ENCODE measurements around the gene WDR89. TPM values are rescaled to one million over a fixed set of nuclear protein-coding genes. Genes with fewer than 3 reads are reported as not detected.
A peak's percentile ranks its signal among the peaks of the same experiment; 100 is the strongest.
"Not testable (repeated sequence)": the region's sequence is repeated elsewhere in the genome, so short reads cannot be mapped to it uniquely, and the experiment has no call there.

WDR89 gene
- total RNA-seq, 5 donors from 2014 or later (not counting 1 experiment from before 2014, with no cell fraction given), result 12.1 to 31.3 (median 25.7) TPM

- ChIA-PET CTCF (no interaction called here), POLR2A (interaction anchor here in 1 of 2 donors (0.6 kb wide), 1 partner anchor 182 kb away, joined by 3 read pairs; no protein-coding TSS in a partner anchor)
- no peak overlapping the region for H3K4me3 ChIP-seq (ENCODE audit: control insufficient read depth in 1 of 2, extremely low read depth in 1 of 2, low read length in 1 of 2)
- ATAC-seq (replicated peaks in 1 of 4) (no peak), DNase-seq (no peak)
- Mint-ChIP-seq H3K4me1 (peaks cover 40 to 46% (median 42%) of the 10 kb centered on the region in 3 donors), H3K4me3 (no peak overlapping the region), H3K9me3 (no peaks in the 10 kb centered on the region), H3K27me3 (no peaks in the 10 kb centered on the region), H3K27ac (peak overlapping the region in 1 of 2 donors; percentile 77), H3K36me3 (peaks cover 14% of the 10 kb centered on the region)
- WGBS (ENCODE audit: insufficient coverage), result no CpG with 5 or more reads among the region's 2 CpGs
- H3K9me3 ChIP-seq, result no peaks in the 10 kb centered on the region
- H3K27me3 ChIP-seq (replicated peaks in 1 of 2; ENCODE audit: control insufficient read depth in 2 of 2, extremely low read depth in 1 of 2, insufficient read depth in 2 of 2, low read length in 1 of 2), result no peaks in the 10 kb centered on the region
- H3K4me1 ChIP-seq (ENCODE audit: control insufficient read depth in 1 of 2, extremely low read depth in 1 of 2, insufficient read depth in 2 of 2, low read length in 2 of 2), result peaks cover 15 to 36% of the 10 kb centered on the region in 2 experiments
- H3K36me3 ChIP-seq (ENCODE audit: control insufficient read depth in 2 of 2, extremely low read depth in 1 of 2, insufficient read depth in 1 of 2, low read length in 1 of 2), result no peaks in the 10 kb centered on the region
- no peak overlapping the region for H3K27ac ChIP-seq (ENCODE audit: low read length)
Measured at GRCh38 chr14:63644741-63645140, 3.1 kb upstream of the WDR89 start.

DNA sequence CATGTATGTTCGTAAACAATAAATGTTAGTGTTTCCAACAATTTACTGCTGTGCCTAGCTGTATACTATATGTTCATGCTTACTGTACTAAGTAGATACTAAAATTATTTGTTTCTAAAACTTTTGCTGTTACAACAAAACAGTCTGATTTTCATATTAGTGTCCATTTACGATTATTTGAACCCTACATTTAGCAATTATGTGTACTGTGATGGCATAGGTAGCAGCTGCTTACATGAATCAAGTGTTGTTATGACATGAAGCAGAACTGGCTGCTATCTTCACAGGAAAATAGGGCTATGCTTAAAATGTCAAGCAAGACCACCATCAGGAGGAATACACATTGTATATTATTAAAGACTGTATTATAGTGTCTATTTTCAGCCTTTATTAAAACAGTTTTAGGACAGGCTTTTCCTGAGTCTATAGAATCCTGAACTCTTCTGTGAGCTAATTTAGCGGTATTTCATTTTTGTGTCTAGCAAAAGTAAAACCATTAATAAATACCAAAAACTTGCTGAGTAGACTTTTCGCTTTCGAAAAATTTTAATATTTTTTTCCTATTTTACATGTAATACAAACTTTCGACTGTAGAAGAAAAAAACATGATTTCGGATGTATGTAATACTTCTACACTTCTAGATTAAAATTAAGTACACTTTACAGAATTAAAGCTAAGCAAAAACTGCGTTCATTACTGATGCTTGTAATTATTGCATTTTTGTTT, 1.1 kb upstream of the WDR89 start:
- no peak for ATAC-seq (replicated peaks in 1 of 4)
- H3K4me3 ChIP-seq (ENCODE audit: control insufficient read depth in 1 of 2, extremely low read depth in 1 of 2, low read length in 1 of 2), result peak overlapping the region; percentile 58 to 69
- Mint-ChIP-seq H3K36me3 (peaks cover 14% of the 10 kb centered on the region), H3K4me1 (peaks cover 48 to 50% (median 48%) of the 10 kb centered on the region in 3 donors), H3K27me3 (no peaks in the 10 kb centered on the region), H3K9me3 (no peaks in the 10 kb centered on the region), H3K4me3 (peak overlapping the region; percentile 81 to 91 (median 90)), H3K27ac (peak overlapping the region; percentile 92 to 93)
- no peaks in the 10 kb centered on the region for H3K36me3 ChIP-seq (ENCODE audit: control insufficient read depth in 2 of 2, extremely low read depth in 1 of 2, insufficient read depth in 1 of 2, low read length in 1 of 2)
- POLR2A ChIA-PET, result interaction anchor here (0.5 to 2.5 kb wide), 13 partner anchors 7 to 661 kb away, joined by 3 to 41 read pairs (median 4); partner anchors contain the start of genes PPP2R5E (in 1 of the 2) and SGPP1 (in 1 of the 2)
- DNase-seq, result no peak
- H3K27ac ChIP-seq (ENCODE audit: low read length), result peak overlapping the region; percentile 94
- WGBS (ENCODE audit: insufficient coverage), result no CpG with 5 or more reads among the region's 8 CpGs
- no peaks in the 10 kb centered on the region for H3K9me3 ChIP-seq
- CTCF ChIA-PET, result interaction anchor here (0.6 to 2.8 kb wide), 10 partner anchors 8 to 251 kb away, joined by 3 to 43 read pairs (median 6); partner anchors contain the start of gene SGPP1 (in 1 of the 2)
- H3K27me3 ChIP-seq (replicated peaks in 1 of 2; ENCODE audit: control insufficient read depth in 2 of 2, extremely low read depth in 1 of 2, insufficient read depth in 2 of 2, low read length in 1 of 2), result no peaks in the 10 kb centered on the region
- peaks cover 16 to 25% of the 10 kb centered on the region in 2 experiments for H3K4me1 ChIP-seq (ENCODE audit: control insufficient read depth in 1 of 2, extremely low read depth in 1 of 2, insufficient read depth in 2 of 2, low read length in 2 of 2)

- DNase-seq (peak; percentile 60 to 96 (median 82)), ATAC-seq (replicated peaks in 1 of 4) (peak; percentile 72 to 76 (median 74))
- Mint-ChIP-seq H3K36me3 (peaks cover 18% of the 10 kb centered on the region), H3K9me3 (no peaks in the 10 kb centered on the region), H3K27me3 (no peaks in the 10 kb centered on the region), H3K4me3 (peak overlapping the region; percentile 81 to 91 (median 90)), H3K27ac (peak overlapping the region; percentile 92 to 93), H3K4me1 (peaks cover 43 to 51% (median 51%) of the 10 kb centered on the region in 3 donors)
- H3K36me3 ChIP-seq (ENCODE audit: control insufficient read depth in 2 of 2, extremely low read depth in 1 of 2, insufficient read depth in 1 of 2, low read length in 1 of 2), result peaks cover 0 to 2% of the 10 kb centered on the region in 2 donors
- H3K27me3 ChIP-seq (replicated peaks in 1 of 2; ENCODE audit: control insufficient read depth in 2 of 2, extremely low read depth in 1 of 2, insufficient read depth in 2 of 2, low read length in 1 of 2), result no peaks in the 10 kb centered on the region
- peak overlapping the region; percentile 58 to 69 for H3K4me3 ChIP-seq (ENCODE audit: control insufficient read depth in 1 of 2, extremely low read depth in 1 of 2, low read length in 1 of 2)
- H3K4me1 ChIP-seq (ENCODE audit: control insufficient read depth in 1 of 2, extremely low read depth in 1 of 2, insufficient read depth in 2 of 2, low read length in 2 of 2), result peaks cover 16 to 26% of the 10 kb centered on the region in 2 experiments
- ChIA-PET POLR2A (interaction anchor here (0.5 to 2.5 kb wide), 13 partner anchors 8 to 861 kb away, joined by 3 to 41 read pairs (median 3); partner anchors contain the start of genes PPP2R5E (in 1 of the 2) and SGPP1 (in 1 of the 2)), CTCF (interaction anchor here in 1 of 2 donors (0.7 to 2.8 kb wide), 12 partner anchors 8 to 661 kb away, joined by 3 to 43 read pairs (median 4); partner anchors contain the start of gene SGPP1)
- H3K27ac ChIP-seq (ENCODE audit: low read length), result peak overlapping the region; percentile 94
- 0% methylated on average over 4 of the region's 12 CpGs for WGBS (ENCODE audit: insufficient coverage)
- no peaks in the 10 kb centered on the region for H3K9me3 ChIP-seq
Measured at GRCh38 chr14:63642229-63642611, 549 bp upstream of the WDR89 start.

DNA sequence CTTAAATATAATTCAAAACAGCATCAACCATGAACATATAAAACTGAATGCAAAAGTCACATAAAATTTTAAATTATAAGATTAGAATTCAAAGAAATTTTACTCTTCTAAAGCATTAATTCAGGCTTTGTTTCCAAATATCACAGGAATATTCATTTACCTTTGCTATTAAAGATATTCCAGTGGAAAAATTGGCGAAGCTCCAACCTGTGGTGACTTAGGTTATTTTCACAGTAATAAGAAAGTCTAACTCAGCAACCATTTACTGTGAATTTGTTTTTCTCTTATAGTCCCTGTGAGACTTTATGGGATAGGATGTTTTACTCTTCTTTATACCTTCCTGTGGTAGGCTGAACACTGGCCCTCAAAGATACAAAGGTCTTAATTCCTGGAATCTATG, 3.2 kb downstream of the WDR89 start:
- DNase-seq, result no peak
- no peak for ATAC-seq (replicated peaks in 1 of 4)
- Histone ChIP-seq H3K9me3 (no peaks in the 10 kb centered on the region), H3K4me3 (ENCODE audit: control insufficient read depth in 1 of 2, extremely low read depth in 1 of 2, low read length in 1 of 2) (no peak overlapping the region), H3K27ac (ENCODE audit: low read length) (no peak overlapping the region), H3K4me1 (ENCODE audit: control insufficient read depth in 1 of 2, extremely low read depth in 1 of 2, insufficient read depth in 2 of 2, low read length in 2 of 2) (peaks cover 17 to 22% of the 10 kb centered on the region in 2 experiments), H3K36me3 (ENCODE audit: control insufficient read depth in 2 of 2, extremely low read depth in 1 of 2, insufficient read depth in 1 of 2, low read length in 1 of 2) (peaks cover 0 to 4% of the 10 kb centered on the region in 2 donors), H3K27me3 (replicated peaks in 1 of 2; ENCODE audit: control insufficient read depth in 2 of 2, extremely low read depth in 1 of 2, insufficient read depth in 2 of 2, low read length in 1 of 2) (no peaks in the 10 kb centered on the region)
- Mint-ChIP-seq H3K4me1 (peaks cover 53 to 69% (median 66%) of the 10 kb centered on the region in 3 donors), H3K27me3 (no peaks in the 10 kb centered on the region), H3K9me3 (peaks cover 5 to 17% (median 12%) of the 10 kb centered on the region in 3 donors), H3K27ac (peak overlapping the region; percentile 65 to 69), H3K4me3 (peak overlapping the region; percentile 18 to 90 (median 29)), H3K36me3 (peaks cover 39% of the 10 kb centered on the region)
- ChIA-PET CTCF (interaction anchor here in 1 of 2 donors (1.7 kb wide), 1 partner anchor 134 kb away, joined by 3 read pairs; no protein-coding TSS in a partner anchor), POLR2A (no interaction called here)
- WGBS (ENCODE audit: insufficient coverage), result no CpG with 5 or more reads among the region's 1 CpG

DNA sequence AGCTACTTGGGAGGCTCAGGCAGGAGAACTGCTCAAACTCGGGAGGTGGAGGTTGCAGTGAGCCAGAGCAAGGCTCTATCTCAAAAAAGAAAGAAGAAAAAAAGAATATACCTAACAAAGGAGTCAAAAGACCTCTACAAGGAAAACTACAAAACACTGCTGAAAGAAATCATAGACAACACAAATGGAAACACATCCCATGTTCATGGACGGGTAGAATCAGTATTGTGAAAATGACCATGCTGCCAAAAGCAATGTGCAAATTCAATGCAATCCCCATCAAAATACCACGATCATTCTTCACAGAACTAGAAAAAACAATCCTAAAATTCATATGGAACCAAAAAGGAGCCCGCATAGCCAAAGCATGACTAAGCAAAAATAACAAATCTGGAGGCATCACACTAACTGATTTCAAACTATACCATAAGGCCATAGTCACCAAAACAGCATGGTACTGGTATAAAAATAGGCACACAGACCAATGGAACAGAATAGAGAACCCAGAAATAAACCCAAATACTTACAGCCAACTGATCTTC, 5.5 kb downstream of the WDR89 start:
- Mint-ChIP-seq H3K4me3 (peak overlapping the region in 1 of 3 donors; percentile 27), H3K4me1 (peaks cover 62 to 69% (median 67%) of the 10 kb centered on the region in 3 donors)

GRCh38 chr14:63633801-63634200, 7.9 kb downstream of the WDR89 start:
- Histone ChIP-seq H3K27me3 (replicated peaks in 1 of 2; ENCODE audit: control insufficient read depth in 2 of 2, extremely low read depth in 1 of 2, insufficient read depth in 2 of 2, low read length in 1 of 2) (no peaks in the 10 kb centered on the region), H3K36me3 (ENCODE audit: control insufficient read depth in 2 of 2, extremely low read depth in 1 of 2, insufficient read depth in 1 of 2, low read length in 1 of 2) (peaks cover 0 to 6% of the 10 kb centered on the region in 2 donors), H3K27ac (ENCODE audit: low read length) (no peak overlapping the region), H3K4me1 (ENCODE audit: control insufficient read depth in 1 of 2, extremely low read depth in 1 of 2, insufficient read depth in 2 of 2, low read length in 2 of 2) (peaks cover 3 to 5% of the 10 kb centered on the region in 2 experiments), H3K4me3 (ENCODE audit: control insufficient read depth in 1 of 2, extremely low read depth in 1 of 2, low read length in 1 of 2) (no peak overlapping the region), H3K9me3 (no peaks in the 10 kb centered on the region)
- POLR2A ChIA-PET, result interaction anchor here in 1 of 2 donors (0.5 to 0.7 kb wide), 2 partner anchors 39 to 95 kb away, joined by 3 to 5 read pairs; no protein-coding TSS in a partner anchor
- no peak overlapping the region for H3K4me3 Mint-ChIP-seq
- no peaks in the 10 kb centered on the region for H3K27me3 Mint-ChIP-seq
- 100% methylated on average over 5 of the region's 7 CpGs for WGBS (ENCODE audit: insufficient coverage)
- no peak for DNase-seq
- no peak for ATAC-seq (replicated peaks in 1 of 4)
- H3K27ac Mint-ChIP-seq, result no peak overlapping the region
- CTCF ChIA-PET, result interaction anchor here (0.6 to 3.0 kb wide), 8 partner anchors 9 to 145 kb away, joined by 3 to 28 read pairs (median 4); partner anchors contain the start of gene WDR89 (in 1 of the 2)
- H3K9me3 Mint-ChIP-seq, result peaks cover 5 to 17% (median 12%) of the 10 kb centered on the region in 3 donors
- peaks cover 50 to 57% (median 57%) of the 10 kb centered on the region in 3 donors for H3K4me1 Mint-ChIP-seq
- peaks cover 41% of the 10 kb centered on the region for H3K36me3 Mint-ChIP-seq

More for the DNA sequence above, 5.5 kb downstream of the WDR89 start:
- H3K27ac ChIP-seq (ENCODE audit: low read length); DNase-seq; H3K36me3 ChIP-seq (ENCODE audit: control insufficient read depth in 2 of 2, extremely low read depth in 1 of 2, insufficient read depth in 1 of 2, low read length in 1 of 2); POLR2A ChIA-PET; ATAC-seq (replicated peaks in 1 of 4); H3K27me3 Mint-ChIP-seq; H3K4me3 ChIP-seq (ENCODE audit: control insufficient read depth in 1 of 2, extremely low read depth in 1 of 2, low read length in 1 of 2); CTCF ChIA-PET; H3K27me3 ChIP-seq (replicated peaks in 1 of 2; ENCODE audit: control insufficient read depth in 2 of 2, extremely low read depth in 1 of 2, insufficient read depth in 2 of 2, low read length in 1 of 2); H3K9me3 ChIP-seq: not testable (repeated sequence)
- Mint-ChIP-seq H3K27ac (peak overlapping the region; percentile 11 to 49), H3K9me3 (peaks cover 5 to 17% (median 12%) of the 10 kb centered on the region in 3 donors), H3K36me3 (peaks cover 39% of the 10 kb centered on the region)
- peaks cover 12 to 19% of the 10 kb centered on the region in 2 experiments for H3K4me1 ChIP-seq (ENCODE audit: control insufficient read depth in 1 of 2, extremely low read depth in 1 of 2, insufficient read depth in 2 of 2, low read length in 2 of 2)
- WGBS (ENCODE audit: insufficient coverage), result no CpG with 5 or more reads among the region's 4 CpGs
